GM19238 (cell line): ENCODE data around the gene TMEM41A.
A peak's percentile ranks its signal among the peaks of the same experiment; 100 is the strongest.

Experiments used
- DNase-seq: peaks from one replicate; pipeline ENCODE4 v3.0.0; 2011; ENCODE audit warnings: low spot score; ENCODE audit not compliant: insufficient read length

Gene TMEM41A

GRCh38 chr3:185498503-185499396 is at the start of gene TMEM41A:
TSS of gene TMEM41A (minus strand) at chr3:185499035. CDS start at chr3:185498961, 74 bp downstream.
- peak; percentile 92 for DNase-seq

DNA sequence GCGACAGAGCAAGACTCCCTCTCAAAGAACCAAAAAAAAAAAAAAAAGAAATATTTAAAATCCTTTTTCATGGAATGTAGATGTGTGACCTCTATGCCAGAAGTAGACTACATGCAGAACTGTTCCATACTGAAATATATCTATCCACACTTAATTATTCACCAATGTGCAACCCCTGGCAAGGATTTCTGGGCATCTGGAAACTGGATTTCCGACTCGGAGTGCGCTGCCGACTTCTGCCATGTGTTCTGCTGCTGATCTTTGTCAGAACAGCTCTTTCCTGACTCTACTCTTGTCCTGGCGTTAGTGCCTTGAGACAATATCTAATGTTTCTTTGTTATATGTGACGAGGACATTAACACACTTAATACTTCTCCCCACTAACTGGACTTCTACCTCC is 41.9 kb upstream of the TMEM41A start:
- DNase-seq = no peak

DNA sequence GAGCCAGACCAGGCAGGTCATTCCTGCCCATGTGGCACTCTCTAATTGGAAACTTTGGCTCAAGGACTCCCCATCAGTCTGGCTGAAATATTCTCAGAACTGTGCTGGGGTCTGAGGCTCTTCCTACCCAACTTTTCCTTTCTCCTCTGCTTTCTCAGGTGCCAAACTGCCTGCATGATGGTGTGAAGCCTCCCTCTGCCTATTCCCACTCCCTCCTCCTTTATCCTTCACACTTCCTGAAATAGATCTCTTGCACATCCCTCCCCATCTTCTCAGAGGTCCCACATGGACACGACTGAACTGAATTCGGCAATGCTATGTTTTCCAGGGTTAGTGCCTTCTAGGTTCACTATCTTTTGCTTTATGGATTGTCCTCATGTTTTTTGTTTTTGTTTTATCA is 41.1 kb upstream of the TMEM41A start:
- no peak for DNase-seq

DNA sequence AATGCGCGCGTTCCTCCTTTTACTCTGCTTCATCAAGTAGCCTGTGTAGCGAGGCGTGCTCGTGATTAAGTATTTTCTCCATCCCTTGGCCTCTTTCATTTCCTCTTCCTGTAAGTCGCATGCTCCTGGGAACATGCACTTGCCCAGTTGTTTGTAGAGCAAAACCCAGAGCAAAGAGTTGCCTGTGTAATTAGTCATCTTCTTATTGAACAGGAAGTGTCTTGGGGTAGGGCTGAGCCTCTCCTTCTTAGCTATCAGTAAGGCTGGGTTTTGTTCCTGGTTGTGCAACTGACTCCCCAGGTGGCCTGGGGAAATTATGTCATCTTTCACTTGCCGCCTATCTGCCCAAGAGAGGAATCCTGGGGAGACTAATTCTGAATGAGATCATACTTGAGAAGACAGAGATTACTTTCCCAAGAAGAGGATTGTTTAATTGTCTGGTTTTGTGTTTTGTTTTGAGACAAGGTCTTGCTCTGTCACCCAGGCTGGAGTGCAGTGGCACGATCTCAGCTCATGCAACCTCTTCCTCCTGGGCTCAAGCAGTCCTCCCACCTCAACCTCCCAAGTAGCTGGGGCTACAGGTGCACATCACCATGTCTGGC is 38.6 kb upstream of the TMEM41A start:
- DNase-seq = peak; percentile 70

DNA sequence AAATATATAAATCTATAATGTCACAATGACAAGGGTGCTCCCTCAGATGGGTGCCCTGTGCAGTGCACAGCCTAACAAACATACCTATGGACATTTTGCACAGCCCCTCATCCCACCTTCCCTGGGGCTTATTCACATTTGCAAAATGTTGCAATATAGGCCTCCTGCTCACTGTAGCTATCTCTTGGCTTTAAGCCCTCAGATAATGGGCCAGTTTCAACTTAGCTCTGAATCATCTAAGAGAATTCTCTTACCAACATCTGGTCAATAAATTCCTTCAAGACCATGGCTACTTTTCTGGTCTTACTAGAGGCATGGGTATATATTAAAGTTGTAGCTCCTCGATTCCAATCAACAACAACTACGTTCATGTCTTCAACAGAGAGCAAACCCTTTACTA is 35.7 kb upstream of the TMEM41A start:
- DNase-seq = no peak

DNA sequence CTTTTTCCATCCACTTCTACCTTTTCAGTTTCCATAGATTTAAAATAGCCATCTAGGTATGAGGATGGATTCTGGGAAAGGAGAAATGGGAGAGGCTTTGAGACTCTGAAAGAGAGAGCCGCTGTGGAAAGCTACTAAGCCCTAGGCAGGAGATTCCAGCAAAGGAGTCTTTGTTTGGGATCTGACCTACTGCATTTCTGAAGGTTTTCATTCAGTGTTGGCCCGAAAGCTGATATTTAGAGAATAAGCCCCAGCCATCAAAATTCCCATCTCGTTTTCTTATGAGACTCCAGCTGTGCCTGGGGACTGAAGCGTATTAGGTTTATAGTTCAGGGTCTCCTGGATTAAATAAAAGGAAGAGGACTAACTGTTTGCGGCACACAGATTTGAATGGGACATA is 34.1 kb upstream of the TMEM41A start:
- DNase-seq = no peak

DNA sequence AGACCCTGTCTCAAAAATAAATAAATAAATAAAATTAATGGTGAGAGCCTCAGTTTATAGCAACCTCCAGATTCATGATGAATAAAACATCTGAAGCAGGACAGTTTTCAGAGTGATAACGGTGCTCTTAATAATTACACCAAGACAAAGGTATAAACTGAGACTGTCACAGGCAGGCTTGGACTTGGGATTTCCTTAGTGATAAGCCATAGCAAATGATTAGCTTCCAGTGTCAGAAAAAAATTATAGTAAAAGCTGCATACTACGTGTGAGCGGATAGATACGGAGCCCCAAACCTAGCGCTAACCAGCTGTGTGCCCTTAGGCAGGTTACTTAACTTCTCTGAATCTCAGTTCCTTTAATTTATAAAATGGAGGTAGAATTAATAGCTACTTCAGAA is 32.0 kb upstream of the TMEM41A start:
- DNase-seq = no peak

DNA sequence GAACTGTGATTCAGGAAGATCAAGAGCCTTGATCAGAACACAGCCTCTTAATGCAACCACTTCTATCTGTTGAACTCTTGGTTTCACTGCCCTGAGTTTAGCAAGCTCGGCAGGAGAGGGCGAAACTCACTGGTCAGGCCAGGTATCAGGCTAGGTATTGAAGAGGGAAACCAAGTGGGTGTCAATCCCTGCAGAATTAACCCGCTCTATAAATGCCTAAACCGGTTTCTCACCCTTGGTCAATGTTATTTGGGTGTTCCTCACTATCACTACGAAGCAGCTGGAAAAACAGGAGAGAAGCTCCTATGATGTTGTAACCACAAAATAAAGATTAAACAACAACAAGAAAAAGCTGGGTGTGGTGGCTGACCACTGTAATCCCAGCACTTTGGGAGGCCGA is 29.7 kb upstream of the TMEM41A start:
- DNase-seq = no peak

DNA sequence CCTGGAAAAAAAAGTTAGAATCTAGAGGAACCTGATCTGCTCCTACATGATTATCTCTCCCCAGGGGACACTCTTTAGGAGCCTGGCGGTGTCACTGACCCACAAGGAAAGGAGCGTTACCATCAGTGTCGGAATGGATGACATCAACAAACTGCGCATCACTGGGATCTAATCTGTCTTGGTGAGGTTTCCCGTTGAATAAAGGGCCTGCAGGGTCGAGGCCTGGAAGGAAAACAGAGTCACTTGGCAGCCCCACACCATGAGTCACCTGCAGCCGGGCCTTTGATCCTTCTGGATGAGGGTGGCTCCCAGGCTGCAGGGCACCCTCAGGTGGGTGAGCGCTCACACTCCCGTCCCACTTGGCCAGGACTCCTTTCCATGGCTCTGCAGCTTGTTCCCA is 28.5 kb upstream of the TMEM41A start:
- DNase-seq = no peak

DNA sequence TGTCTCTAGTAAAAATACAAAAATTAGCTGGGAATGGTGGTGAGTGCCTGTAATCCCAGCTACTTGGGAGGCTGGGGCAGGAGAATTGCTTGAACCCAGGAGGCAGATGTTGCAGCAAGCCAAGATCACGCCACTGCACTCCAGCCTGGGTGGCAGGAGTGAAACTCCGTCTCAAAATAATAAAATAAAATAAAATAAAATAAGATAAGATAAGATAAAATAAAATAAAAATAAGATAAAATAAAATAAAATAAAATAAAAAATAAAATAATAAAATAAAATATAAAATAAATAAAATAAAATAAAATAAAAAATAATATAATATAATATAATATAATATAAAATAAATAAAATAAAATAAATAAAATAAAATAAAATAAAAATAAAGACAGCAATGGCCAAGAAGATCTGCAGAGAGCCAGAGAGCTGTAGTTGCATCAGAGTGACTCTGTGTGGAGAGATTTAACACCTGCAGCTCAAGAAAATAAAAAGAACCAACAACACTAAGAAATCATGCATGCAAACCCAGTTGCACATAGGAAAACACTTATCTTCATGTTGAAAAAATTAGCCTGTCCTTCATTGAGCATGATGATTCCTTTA is 27.6 kb upstream of the TMEM41A start:
- no peak for DNase-seq

DNA sequence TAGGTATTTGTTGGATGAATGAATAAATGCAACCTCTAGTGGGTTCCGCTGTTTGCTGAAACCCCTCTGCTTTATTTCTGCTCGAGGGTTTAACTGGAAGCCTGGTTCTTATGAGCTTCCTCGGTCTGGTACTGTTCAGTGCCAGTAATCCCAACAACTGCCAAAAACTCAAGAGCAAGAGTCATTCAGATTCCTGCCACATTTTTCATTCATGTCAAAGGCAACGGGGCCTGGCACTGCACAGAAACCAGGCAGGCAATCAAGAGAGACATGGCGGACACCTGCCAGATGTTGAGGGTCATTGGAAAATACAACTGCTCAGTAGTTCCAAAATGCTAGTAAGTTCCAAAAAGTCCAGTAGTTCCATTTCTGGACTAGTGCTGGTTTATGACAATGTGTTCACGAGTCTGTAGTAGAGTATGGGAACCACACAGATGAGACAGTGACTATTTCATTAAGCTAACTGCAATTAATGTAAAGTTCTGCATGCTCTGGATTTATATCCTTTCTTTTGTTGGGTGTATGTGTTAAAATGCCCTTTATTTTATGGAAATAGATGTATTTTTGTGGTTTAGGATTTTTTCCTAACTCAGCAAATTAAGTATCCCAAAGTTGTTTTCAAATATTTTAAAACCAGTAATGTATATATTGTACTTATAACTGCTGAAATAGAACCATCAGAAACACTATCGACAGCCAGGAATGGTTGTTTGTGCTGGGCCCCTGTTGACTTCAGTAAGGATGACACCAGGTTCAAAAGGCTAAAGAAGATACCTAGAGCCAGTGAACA is 22.7 kb upstream of the TMEM41A start:
- no peak for DNase-seq

DNA sequence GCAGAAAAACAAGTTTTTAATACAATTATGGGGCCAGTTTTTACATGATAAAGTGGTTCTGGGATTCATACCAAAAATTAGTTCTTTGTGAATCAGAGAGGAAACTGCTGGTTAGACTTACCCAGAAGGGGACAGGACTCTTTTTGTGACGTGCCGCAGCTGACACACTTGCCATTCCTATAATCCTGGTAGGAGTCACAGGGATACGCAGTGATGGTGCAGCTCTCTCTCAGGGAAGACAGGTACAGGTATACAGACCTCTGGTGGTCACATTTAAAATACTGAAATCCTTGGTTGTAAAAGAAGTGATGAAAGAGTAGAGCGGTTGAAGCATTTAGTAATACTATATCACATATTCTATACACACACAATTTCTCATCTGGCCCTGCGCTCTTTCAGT is 20.2 kb upstream of the TMEM41A start:
- DNase-seq = no peak

GRCh38 chr3:185517387-185518130 is 18.7 kb upstream of the TMEM41A start:
- no peak for DNase-seq

DNA sequence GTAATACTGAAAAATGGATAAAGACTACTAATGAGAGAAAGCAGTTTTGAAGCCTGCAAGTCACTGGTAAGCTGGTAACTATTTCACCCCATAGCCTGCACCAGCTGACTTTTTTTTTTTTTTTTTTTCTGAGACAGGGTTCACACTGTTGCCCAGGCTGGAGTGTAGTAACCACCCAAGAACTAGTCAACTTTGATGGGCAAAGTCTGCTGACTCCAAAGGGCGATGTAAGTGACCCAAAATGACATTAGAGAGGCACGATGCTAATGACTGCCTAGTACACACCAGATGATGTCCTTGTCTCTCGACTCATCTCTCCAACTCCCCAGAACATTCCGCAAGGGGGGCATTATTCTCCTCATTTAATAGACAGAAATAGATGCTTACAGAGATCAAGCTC is 12.9 kb upstream of the TMEM41A start:
- no peak for DNase-seq

DNA sequence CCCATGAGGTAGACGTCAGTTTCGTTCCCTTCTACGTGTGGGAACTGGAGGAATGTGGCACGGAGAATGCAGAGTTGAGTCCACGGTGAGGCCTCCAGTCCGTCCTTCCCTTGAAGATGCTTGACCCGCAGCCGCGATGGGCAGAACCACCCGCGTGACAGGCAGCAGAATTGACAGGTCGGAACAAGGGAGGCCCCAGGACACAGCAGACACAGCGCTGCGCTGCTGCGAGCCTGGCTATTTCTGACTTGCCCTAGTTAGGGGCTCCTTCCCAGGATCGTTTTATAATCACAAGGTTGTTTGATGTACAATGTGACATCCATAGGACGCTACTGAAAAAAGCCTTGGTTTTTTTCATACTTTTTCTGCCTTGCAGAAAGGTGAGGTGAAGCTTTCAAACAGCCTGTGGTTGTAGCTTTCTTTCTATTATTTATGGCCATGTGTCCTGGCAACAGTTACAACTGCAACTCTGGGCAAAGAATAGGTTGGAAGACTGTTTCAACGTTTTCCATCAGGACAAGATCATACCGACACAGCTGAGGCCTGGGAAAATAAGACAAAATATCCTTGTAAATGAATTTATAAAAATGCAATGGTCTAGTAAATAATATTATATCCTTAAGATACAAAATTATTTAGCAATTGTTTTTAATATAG is 9.6 kb upstream of the TMEM41A start:
- no peak for DNase-seq

GRCh38 chr3:185507883-185508282 is 9.0 kb upstream of the TMEM41A start:
- no peak for DNase-seq

DNA sequence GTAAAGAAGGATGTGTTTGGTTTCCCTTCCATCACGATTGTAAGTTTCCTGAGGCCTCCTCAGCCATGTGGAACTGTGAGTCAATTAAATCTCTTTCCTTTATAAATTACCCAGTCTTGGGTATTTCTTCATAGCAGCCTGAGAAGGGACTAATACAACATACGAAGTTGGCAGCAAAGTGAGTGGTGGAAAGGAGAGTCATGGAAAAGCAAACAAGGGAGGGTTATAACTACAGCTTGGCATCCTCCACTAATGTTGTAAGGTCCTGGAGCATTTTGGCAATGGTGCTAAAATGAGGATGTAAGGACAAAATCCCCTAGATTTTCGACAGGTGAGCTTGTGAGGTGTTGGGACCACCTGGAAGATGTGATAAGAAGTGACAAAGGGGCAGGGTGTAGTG is 5.8 kb upstream of the TMEM41A start:
- no peak for DNase-seq

GRCh38 chr3:185503521-185503920 is 4.7 kb upstream of the TMEM41A start:
- no peak for DNase-seq

- DNase-seq = no peak
Observed at GRCh38 chr3:185502987-185503386, 4.2 kb upstream of the TMEM41A start.

DNA sequence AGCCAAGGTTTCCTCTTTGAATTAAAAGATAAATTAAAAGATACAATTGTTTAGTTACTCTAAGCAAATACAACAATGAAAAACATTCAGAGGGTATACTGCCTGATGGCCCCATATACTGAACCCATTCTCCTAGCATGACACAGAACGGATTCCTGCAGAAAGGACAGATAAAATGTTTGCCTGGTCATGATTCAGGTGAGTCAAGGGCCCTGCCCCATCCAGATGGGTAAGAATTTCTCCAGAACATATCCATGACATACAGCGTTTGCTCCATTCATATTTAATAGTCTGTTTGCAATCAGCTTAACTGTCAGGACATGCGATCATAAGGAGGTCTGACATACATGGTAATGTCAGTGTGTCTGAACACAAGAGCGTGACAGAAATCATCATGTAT is 8.6 kb downstream of the TMEM41A start:
- DNase-seq = no peak

- DNase-seq = no peak
Observed at GRCh38 chr3:185489462-185489861, 9.4 kb downstream of the TMEM41A start.
